HCT116 (cell line): ENCODE measurements around the gene TRIM38.
"Not testable (repeated sequence)": the region's sequence is repeated elsewhere in the genome, so short reads cannot be mapped to it uniquely, and the experiment has no call there.

ENCODE experiments used
- CTCF ChIP-seq, 3 experiments: fragments of 200-600 bp in 1 of 3; sonication (generic) in 1 of 3; IDR thresholded peaks in 2 of 3; conservative IDR thresholded peaks in 1 of 3; 2 replicates each; pipeline ENCODE4 v1.5.1; 2012 to 2017; ENCODE audit warnings: low read depth in 2 of 3, low read length in 2 of 3, antibody characterized with exemption in 1 of 3, borderline replicate concordance in 1 of 3, control low read depth in 1 of 3, mild to moderate bottlenecking in 1 of 3, mixed read lengths in 1 of 3, mixed run types in 1 of 3, moderate library complexity in 1 of 3; ENCODE audit not compliant: insufficient read depth in 1 of 3
- ELF1 ChIP-seq: IDR thresholded peaks from 2 replicates; pipeline ENCODE4 v1.6.1; 2012; ENCODE audit warnings: low read depth, borderline replicate concordance
- EZH2 ChIP-seq: fragments of 200-600 bp; sonication (generic); IDR thresholded peaks from 2 replicates; pipeline ENCODE4 v1.6.1; 2017; ENCODE audit warnings: antibody characterized with exemption, mixed run types
- EZH2phosphoT487 ChIP-seq: fragments of 200-600 bp; IDR thresholded peaks from 2 replicates; pipeline ENCODE4 v1.6.1; 2018; ENCODE audit warnings: antibody characterized with exemption, borderline replicate concordance
- JUND ChIP-seq: IDR thresholded peaks from 2 replicates; pipeline ENCODE4 v1.6.1; 2012
- MAX ChIP-seq: IDR thresholded peaks from 2 replicates; pipeline ENCODE4 v1.6.1; 2012
- POLR2A ChIP-seq: IDR thresholded peaks from 2 replicates; pipeline ENCODE4 v1.7.0; 2011; ENCODE audit warnings: borderline replicate concordance; ENCODE audit not compliant: insufficient read depth, insufficient read length; ENCODE audit errors: extremely low read depth
- POLR2AphosphoS5 ChIP-seq: IDR thresholded peaks from 2 replicates; pipeline ENCODE4 v1.6.1; 2011; ENCODE audit warnings: mild to moderate bottlenecking, low read depth, low read length, moderate library complexity
- RAD21 ChIP-seq: IDR thresholded peaks from 2 replicates; pipeline ENCODE4 v1.6.1; 2012; ENCODE audit warnings: low read depth, mild to moderate bottlenecking
- REST ChIP-seq: IDR thresholded peaks from 2 replicates; pipeline ENCODE4 v1.6.1; 2012; ENCODE audit warnings: low read depth
- SIN3A ChIP-seq: IDR thresholded peaks from 2 replicates; pipeline ENCODE4 v1.6.1; 2012; ENCODE audit warnings: low read depth
- SP1 ChIP-seq: IDR thresholded peaks from 2 replicates; pipeline ENCODE4 v1.6.1; 2012; ENCODE audit warnings: low read depth
- YY1 ChIP-seq: IDR thresholded peaks from 2 replicates; pipeline ENCODE4 v1.6.1; 2011; ENCODE audit warnings: low read length, low read depth, moderate library complexity, mild to moderate bottlenecking; ENCODE audit not compliant: insufficient replicate concordance; ENCODE audit errors: extremely low read depth
- ZBTB33 ChIP-seq: IDR thresholded peaks from 2 replicates; pipeline ENCODE4 v1.6.1; 2011; ENCODE audit warnings: mild to moderate bottlenecking, low read length, moderate library complexity; ENCODE audit not compliant: insufficient replicate concordance; ENCODE audit errors: extremely low read depth

GRCh38 chr6:26006940-26007305 is 44.3 kb downstream of the TRIM38 start:
- TF ChIP-seq POLR2AphosphoS5; CTCF (IDR thresholded peaks at IDR 0.05 in 2 of 3, conservative IDR thresholded peaks at IDR 0.05 in 1 of 3; ENCODE audit: borderline replicate concordance in 1 of 3, insufficient read depth in 1 of 3, low read depth in 2 of 3, low read length in 2 of 3); MAX; EZH2phosphoT487; POLR2A; SP1; RAD21; ELF1; SIN3A; EZH2; JUND; ZBTB33; YY1; REST: not testable (repeated sequence)
